Fibroblast of lung (primary cell): ENCODE data around the gene DMAC2.

Experiments used
- CTCF ChIP-seq, 2 donors: IDR thresholded peaks in 1 of 2; conservative IDR thresholded peaks in 1 of 2; 1 replicate in 1 of 2; 2 replicates in 1 of 2; pipeline ENCODE4 v1.5.1; 2011 to 2012; ENCODE audit warnings: low read length in 2 of 2, control low read depth in 1 of 2, inconsistent platforms in 1 of 2, low read depth in 1 of 2, mild to moderate bottlenecking in 1 of 2
- EZH2 ChIP-seq: IDR thresholded peaks from 2 replicates; pipeline ENCODE4 v1.5.1; 2012; ENCODE audit warnings: low read length, control low read depth, mild to moderate bottlenecking; ENCODE audit errors: missing control alignments

- TF ChIP-seq CTCF (conservative IDR thresholded peaks at IDR 0.05 in 1 of 2, IDR thresholded peaks at IDR 0.05 in 1 of 2; ENCODE audit: low read depth in 1 of 2, low read length in 2 of 2): no peak
- TF ChIP-seq EZH2: no peak
Measured at GRCh38 chr19:41401483-41401882, 38.2 kb downstream of the DMAC2 start.
